ENCODE results near the gene HELQ. TPM values are rescaled to one million over a fixed set of nuclear protein-coding genes. Genes with fewer than 3 reads are reported as not detected.
A peak's percentile ranks its signal among the peaks of the same experiment; 100 is the strongest.

The HELQ gene
- total and polyA plus RNA-seq, 7 donors: 4.6 to 21.8 (median 11.8) TPM

DNA sequence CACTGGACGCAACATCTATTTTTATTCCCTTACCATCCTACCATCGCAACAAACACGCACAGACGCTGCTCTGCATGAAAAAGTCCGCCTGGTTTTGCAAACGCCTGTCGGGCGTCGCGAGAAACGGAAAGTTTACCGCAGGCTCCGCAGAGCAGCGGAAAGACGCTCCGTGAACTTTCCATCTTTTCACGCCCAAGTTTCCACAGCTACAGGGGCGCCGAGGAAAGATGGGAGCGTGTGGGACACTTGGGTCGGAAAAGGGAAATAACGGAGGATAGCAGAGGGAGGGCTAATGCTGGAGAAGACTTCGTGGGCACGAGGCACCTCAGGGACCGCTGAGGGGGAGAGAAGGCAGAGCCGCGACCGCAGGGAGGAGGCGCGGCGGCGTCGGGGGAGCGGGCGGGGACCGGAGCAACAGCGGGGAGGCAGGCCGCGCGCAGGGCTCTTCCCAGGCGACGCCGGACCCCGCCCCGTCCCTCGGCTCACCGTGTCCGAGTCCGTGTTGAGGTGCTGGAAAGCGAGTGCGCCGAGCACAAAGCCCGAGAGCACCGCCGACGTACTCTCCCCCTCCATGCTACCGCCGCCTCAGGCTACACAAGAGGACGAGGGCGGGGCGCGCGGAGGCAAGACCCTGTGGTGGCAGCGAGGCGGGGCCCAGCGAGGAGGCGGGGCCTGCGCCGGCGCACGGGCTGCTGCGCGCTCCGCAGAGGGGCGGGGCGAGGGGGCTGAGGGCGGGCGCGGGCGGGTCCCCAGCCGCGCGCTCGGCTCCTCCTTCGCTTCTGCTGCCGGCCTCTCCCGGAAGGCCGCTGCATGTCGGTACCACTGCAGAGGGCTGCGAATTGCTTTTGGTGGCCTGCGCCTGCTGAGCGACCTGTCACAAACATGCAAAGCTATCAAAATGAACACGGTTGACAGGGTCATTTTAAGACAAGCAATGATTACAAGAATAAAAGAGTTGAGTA is 29.2 kb upstream of the HELQ start, which contains the start of gene ABRAXAS1:
TSS of gene ABRAXAS1 (minus strand) at position 601 of the 962 bp plus-strand sequence. CDS start at position 573, 28 bp downstream.
- TF ChIP-seq, protein P1, sequence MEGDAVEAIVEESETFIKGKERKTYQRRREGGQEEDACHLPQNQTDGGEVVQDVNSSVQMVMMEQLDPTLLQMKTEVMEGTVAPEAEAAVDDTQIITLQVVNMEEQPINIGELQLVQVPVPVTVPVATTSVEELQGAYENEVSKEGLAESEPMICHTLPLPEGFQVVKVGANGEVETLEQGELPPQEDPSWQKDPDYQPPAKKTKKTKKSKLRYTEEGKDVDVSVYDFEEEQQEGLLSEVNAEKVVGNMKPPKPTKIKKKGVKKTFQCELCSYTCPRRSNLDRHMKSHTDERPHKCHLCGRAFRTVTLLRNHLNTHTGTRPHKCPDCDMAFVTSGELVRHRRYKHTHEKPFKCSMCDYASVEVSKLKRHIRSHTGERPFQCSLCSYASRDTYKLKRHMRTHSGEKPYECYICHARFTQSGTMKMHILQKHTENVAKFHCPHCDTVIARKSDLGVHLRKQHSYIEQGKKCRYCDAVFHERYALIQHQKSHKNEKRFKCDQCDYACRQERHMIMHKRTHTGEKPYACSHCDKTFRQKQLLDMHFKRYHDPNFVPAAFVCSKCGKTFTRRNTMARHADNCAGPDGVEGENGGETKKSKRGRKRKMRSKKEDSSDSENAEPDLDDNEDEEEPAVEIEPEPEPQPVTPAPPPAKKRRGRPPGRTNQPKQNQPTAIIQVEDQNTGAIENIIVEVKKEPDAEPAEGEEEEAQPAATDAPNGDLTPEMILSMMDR (IDR thresholded peaks at IDR 0.05): no peak
- TF ChIP-seq POLR2AphosphoS5 (IDR thresholded peaks at IDR 0.05) (peak; percentile 95 to 99 (median 96)), POLR2A (IDR thresholded peaks at IDR 0.05) (peak; percentile 35 to 55)
- peak within 1 kb of the TSS; percentile 90 to 97 (median 94) for H3K27ac ChIP-seq
- H3K4me3 ChIP-seq: peak within 1 kb of the TSS; percentile 53 to 87 (median 78)
- 0% methylated on average over 93 of the region's 93 CpGs for WGBS, 2 donors
- no peaks in the 10 kb centered on the region for H3K9me3 ChIP-seq
- intact Hi-C loops (cut with DNase I): loop anchor here (1.0 to 2.0 kb wide), 2 partner anchors 28 to 50 kb away; partner anchors contain the start of gene MRPS18C
- H3K4me1 ChIP-seq: peaks cover 0 to 15% (median 14%) of the 10 kb centered on the region in 4 donors
- peaks cover 0 to 11% (median 0%) of the 10 kb centered on the region in 4 donors for H3K36me3 ChIP-seq
- H3K27me3 ChIP-seq: no peaks in the 10 kb centered on the region
- DNase-seq: peak; percentile 97

GRCh38 chr4:83473966-83474365 is 18.3 kb upstream of the HELQ start:
- Histone ChIP-seq H3K9me3 (no peaks in the 10 kb centered on the region), H3K36me3 (peaks cover 0 to 46% (median 4%) of the 10 kb centered on the region in 4 donors), H3K27me3 (no peaks in the 10 kb centered on the region), H3K27ac (no peak overlapping the region), H3K4me3 (no peak overlapping the region), H3K4me1 (no peaks in the 10 kb centered on the region)
- 92 to 94% methylated on average over 2 of the region's 2 CpGs for WGBS, 2 donors
- TF ChIP-seq POLR2AphosphoS5 (IDR thresholded peaks at IDR 0.05): no peak
- DNase-seq: no peak
- intact Hi-C loops (cut with DNase I): no loop called here

DNA sequence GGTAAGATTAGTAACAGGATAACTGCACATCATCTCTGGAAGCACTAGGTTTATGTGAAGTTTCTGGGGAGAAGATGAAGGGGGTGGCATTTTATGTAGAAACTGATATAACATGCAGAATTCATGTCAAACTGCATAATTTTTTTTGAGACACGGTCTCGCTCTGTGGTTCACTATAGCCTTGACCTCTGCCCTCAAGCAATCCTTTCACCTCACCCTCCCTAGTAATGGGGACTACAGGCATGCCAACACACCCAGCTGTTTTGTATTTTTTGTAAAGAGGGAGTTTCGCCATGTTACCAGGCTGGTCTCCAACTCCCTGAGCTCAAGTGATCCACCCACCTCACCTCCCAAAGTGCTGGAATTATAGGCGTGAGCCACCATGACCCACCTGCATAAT is 17.8 kb upstream of the HELQ start:
- DNase-seq: no peak
- WGBS, 2 donors: 84 to 87% methylated on average over 4 of the region's 4 CpGs
- no peak overlapping the region for H3K27ac ChIP-seq
- H3K9me3 ChIP-seq: no peaks in the 10 kb centered on the region
- H3K27me3 ChIP-seq: no peaks in the 10 kb centered on the region
- TF ChIP-seq POLR2A (IDR thresholded peaks at IDR 0.05): no peak
- intact Hi-C loops (cut with DNase I): no loop called here
- H3K36me3 ChIP-seq: peaks cover 0 to 52% (median 10%) of the 10 kb centered on the region in 4 donors
- no peaks in the 10 kb centered on the region for H3K4me1 ChIP-seq
- H3K4me3 ChIP-seq: no peak overlapping the region

DNA sequence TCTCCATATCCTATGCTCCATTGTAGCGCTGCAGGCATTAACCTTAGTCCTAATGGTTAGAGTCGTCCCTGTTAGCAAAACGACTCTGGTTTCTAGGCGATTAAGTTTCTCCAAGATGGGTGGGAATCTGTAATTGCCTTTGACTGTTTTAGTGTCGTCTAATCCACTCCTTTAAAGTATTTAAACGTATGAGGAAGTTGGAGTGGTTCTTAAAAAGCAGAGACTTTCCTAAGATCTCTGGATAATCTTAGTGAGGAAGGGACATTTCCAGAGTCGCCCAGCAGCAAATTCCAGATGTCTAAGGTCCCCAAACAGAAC is 520 bp upstream of the HELQ start:
- Histone ChIP-seq H3K9me3 (no peaks in the 10 kb centered on the region), H3K4me3 (peak overlapping the region; percentile 80 to 86 (median 84)), H3K27ac (peak overlapping the region; percentile 96 to 99 (median 98)), H3K36me3 (peaks cover 0 to 59% (median 17%) of the 10 kb centered on the region in 4 donors), H3K27me3 (no peaks in the 10 kb centered on the region), H3K4me1 (peaks cover 0 to 32% (median 22%) of the 10 kb centered on the region in 4 donors)
- intact Hi-C loops (cut with DNase I): loop anchor here (1.0 to 10.0 kb wide), 5 partner anchors 28 to 1081 kb away; partner anchors contain the start of gene HNRNPD
- DNase-seq: no peak
- 0% methylated on average over 7 of the region's 7 CpGs for WGBS, 2 donors
- TF ChIP-seq POLR2AphosphoS5 (IDR thresholded peaks at IDR 0.05): no peak
- TF ChIP-seq EP300 (IDR thresholded peaks at IDR 0.05): no peak
- no peak for TF ChIP-seq POLR2A (IDR thresholded peaks at IDR 0.05)
- TF ChIP-seq, protein P1 (IDR thresholded peaks at IDR 0.05): no peak

DNA sequence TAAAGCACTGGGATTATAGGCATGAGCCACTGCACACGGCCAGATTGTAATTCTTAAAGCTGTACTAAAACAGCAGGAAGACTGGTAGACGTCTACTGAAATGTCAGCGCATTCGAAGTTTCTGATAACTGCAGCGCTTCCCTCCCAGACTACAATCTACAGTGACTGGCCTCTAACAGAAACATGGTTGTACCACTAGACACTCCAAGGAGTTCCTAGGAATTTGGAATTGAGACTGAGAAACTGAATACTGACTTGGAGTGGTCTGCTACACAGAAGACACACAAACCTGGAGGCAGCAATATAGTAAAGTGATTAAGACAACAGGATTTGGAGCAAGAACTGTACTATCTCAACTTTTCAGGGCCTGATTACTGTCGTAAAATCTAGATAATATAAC is 937 bp downstream of the HELQ start:
- Histone ChIP-seq H3K4me3 (peak overlapping the region; percentile 80 to 86 (median 84)), H3K36me3 (peaks cover 0 to 44% (median 6%) of the 10 kb centered on the region in 4 donors), H3K4me1 (peaks cover 0 to 32% (median 22%) of the 10 kb centered on the region in 4 donors), H3K27ac (peak overlapping the region; percentile 96 to 99 (median 98)), H3K27me3 (no peaks in the 10 kb centered on the region), H3K9me3 (no peaks in the 10 kb centered on the region)
- intact Hi-C loops (cut with DNase I): loop anchor here (5.0 to 10.0 kb wide), 4 partner anchors 167 to 1080 kb away; partner anchors contain the start of gene HNRNPD
- TF ChIP-seq POLR2A (IDR thresholded peaks at IDR 0.05) (no peak), POLR2AphosphoS5 (IDR thresholded peaks at IDR 0.05) (no peak), EP300 (IDR thresholded peaks at IDR 0.05) (no peak)
- TF ChIP-seq, protein P1 (IDR thresholded peaks at IDR 0.05): no peak
- no peak for DNase-seq
- WGBS, 2 donors: 6 to 17% methylated on average over 6 of the region's 6 CpGs
